CD4-positive, alpha-beta T cell (primary cell): Measurements from ENCODE around the gene NRF1. TPM values are rescaled to one million over a fixed set of nuclear protein-coding genes. Genes with fewer than 3 reads are reported as not detected.

Experiments used
- ATAC-seq: fragments of 200-7000 bp; cut with Tn5 transposase; one replicate; pipeline ENCODE4 v1.10.0; 2022; ENCODE audit warnings: mild to moderate bottlenecking; ENCODE audit not compliant: poor library complexity
- CTCF ChIA-PET: fragments of 350-600 bp; sonication (Branson Sonifier 250); formaldehyde crosslinking; loops from one replicate; lab custom pipeline; 2021; ENCODE audit warnings: antibody characterized with exemption, inconsistent platforms; lab: Charles Lee
- POLR2A ChIA-PET: fragments of 350-600 bp; sonication (Branson Sonifier 250); formaldehyde crosslinking; loops from one replicate; lab custom pipeline; 2021; ENCODE audit warnings: antibody characterized with exemption, inconsistent platforms; lab: Charles Lee
- DNase-seq, 14 experiments: peaks; one replicate each; pipeline ENCODE4 v3.0.0-alpha.2; 2013 to 2020; ENCODE audit warnings: mixed read lengths in 2 of 14
- H3K27ac ChIP-seq, 2 donors: one replicate each; pipeline versions ENCODE4 v1.5.1 to v1.7.0; 2013; ENCODE audit warnings: low read length in 2 of 2, low read depth in 1 of 2, mild to moderate bottlenecking in 1 of 2
- H3K27me3 ChIP-seq, 2 experiments: 1 replicate in 1 of 2; 2 replicates in 1 of 2; pipeline versions ENCODE4 v1.6.1 to v1.7.0; 2013; ENCODE audit warnings: low read length in 2 of 2, control low read depth in 1 of 2, mild to moderate bottlenecking in 1 of 2, moderate library complexity in 1 of 2; ENCODE audit not compliant: insufficient read depth in 2 of 2, control insufficient read depth in 1 of 2
- H3K36me3 ChIP-seq: one replicate; pipeline ENCODE4 v1.6.1; 2013; ENCODE audit warnings: low read length, control low read depth; ENCODE audit not compliant: insufficient read depth
- H3K4me1 ChIP-seq: one replicate; pipeline ENCODE4 v1.6.1; 2013; ENCODE audit warnings: low read length, control low read depth; ENCODE audit not compliant: insufficient read depth
- H3K4me3 ChIP-seq: one replicate; pipeline ENCODE4 v1.5.1; 2013; ENCODE audit warnings: mild to moderate bottlenecking, low read length, moderate library complexity
- H3K9me3 ChIP-seq, 2 experiments: 1 replicate in 1 of 2; 2 replicates in 1 of 2; pipeline versions ENCODE4 v1.6.1 to v1.7.0; 2013; ENCODE audit warnings: low read length in 2 of 2, mild to moderate bottlenecking in 2 of 2, control low read depth in 1 of 2, moderate library complexity in 1 of 2; ENCODE audit not compliant: control insufficient read depth in 1 of 2, insufficient read depth in 1 of 2
- H3K27ac Mint-ChIP-seq: one replicate; pipeline ENCODE4 v1.8.0; 2020; ENCODE audit warnings: mixed read lengths
- H3K27me3 Mint-ChIP-seq: one replicate; pipeline ENCODE4 v1.8.0; 2021; ENCODE audit warnings: mixed read lengths
- H3K36me3 Mint-ChIP-seq: one replicate; pipeline ENCODE4 v1.8.0; 2021; ENCODE audit warnings: low read depth, mixed read lengths
- H3K4me1 Mint-ChIP-seq: one replicate; pipeline ENCODE4 v1.8.0; 2021; ENCODE audit warnings: low read depth, mixed read lengths
- H3K4me3 Mint-ChIP-seq: one replicate; pipeline ENCODE4 v1.8.0; 2020; ENCODE audit warnings: mild to moderate bottlenecking, mixed read lengths
- H3K9me3 Mint-ChIP-seq: one replicate; pipeline ENCODE4 v1.8.0; 2020; ENCODE audit warnings: mixed read lengths
- intact Hi-C, 2 experiments: fragments of 100-400 bp; cut with DNase I in 1 of 2; cut with micrococcal nuclease in 1 of 2; formaldehyde crosslinking; loops; one replicate each; pipeline versions ENCODE4 v1.15.1 to v1.9.0; 2023 to 2025; cut with DNase I, micrococcal nuclease
- total RNA-seq, 174 experiments: library from RNA in 2 of 174; stranded (reverse) in 2 of 174; gene quantifications; one replicate each; pipeline ENCODE4 v1.2.3 and lab custom pipeline; 2021 to 2026
- TF ChIP-seq, protein P1 (sequence below): fragments of 200-600 bp; IDR thresholded peaks from one replicate; pipeline ENCODE4 v1.8.0; 2022; ENCODE audit warnings: antibody characterized with exemption, mild to moderate bottlenecking

The NRF1 gene
- total RNA-seq, 2 experiments from 2014 or later, result 35.4 to 36.1 TPM

- no peaks in the 10 kb centered on the region for H3K9me3 Mint-ChIP-seq
- CTCF ChIA-PET, result no interaction called here
- intact Hi-C loops, result no loop called here
- Histone ChIP-seq H3K27ac (no peak overlapping the region), H3K9me3 (no peaks in the 10 kb centered on the region), H3K36me3 (peaks cover 76% of the 10 kb centered on the region), H3K4me3 (no peak overlapping the region), H3K4me1 (no peaks in the 10 kb centered on the region), H3K27me3 (no peaks in the 10 kb centered on the region)
- TF ChIP-seq, protein P1, sequence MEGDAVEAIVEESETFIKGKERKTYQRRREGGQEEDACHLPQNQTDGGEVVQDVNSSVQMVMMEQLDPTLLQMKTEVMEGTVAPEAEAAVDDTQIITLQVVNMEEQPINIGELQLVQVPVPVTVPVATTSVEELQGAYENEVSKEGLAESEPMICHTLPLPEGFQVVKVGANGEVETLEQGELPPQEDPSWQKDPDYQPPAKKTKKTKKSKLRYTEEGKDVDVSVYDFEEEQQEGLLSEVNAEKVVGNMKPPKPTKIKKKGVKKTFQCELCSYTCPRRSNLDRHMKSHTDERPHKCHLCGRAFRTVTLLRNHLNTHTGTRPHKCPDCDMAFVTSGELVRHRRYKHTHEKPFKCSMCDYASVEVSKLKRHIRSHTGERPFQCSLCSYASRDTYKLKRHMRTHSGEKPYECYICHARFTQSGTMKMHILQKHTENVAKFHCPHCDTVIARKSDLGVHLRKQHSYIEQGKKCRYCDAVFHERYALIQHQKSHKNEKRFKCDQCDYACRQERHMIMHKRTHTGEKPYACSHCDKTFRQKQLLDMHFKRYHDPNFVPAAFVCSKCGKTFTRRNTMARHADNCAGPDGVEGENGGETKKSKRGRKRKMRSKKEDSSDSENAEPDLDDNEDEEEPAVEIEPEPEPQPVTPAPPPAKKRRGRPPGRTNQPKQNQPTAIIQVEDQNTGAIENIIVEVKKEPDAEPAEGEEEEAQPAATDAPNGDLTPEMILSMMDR, result no peak
- H3K27me3 Mint-ChIP-seq, result no peaks in the 10 kb centered on the region
- DNase-seq (no peak), ATAC-seq (no peak)
- POLR2A ChIA-PET, result no interaction called here
- no peak overlapping the region for H3K4me3 Mint-ChIP-seq
- no peaks in the 10 kb centered on the region for H3K4me1 Mint-ChIP-seq
- peaks cover 70% of the 10 kb centered on the region for H3K36me3 Mint-ChIP-seq
- no peak overlapping the region for H3K27ac Mint-ChIP-seq
Measured at GRCh38 chr7:129742256-129742655, 130.7 kb downstream of the NRF1 start.

- POLR2A ChIA-PET, result no interaction called here
- H3K36me3 Mint-ChIP-seq, result peaks cover 67% of the 10 kb centered on the region
Measured at GRCh38 chr7:129746857-129747529, 135.5 kb downstream of the NRF1 start.

GRCh38 chr7:129748356-129749109 is 137.0 kb downstream of the NRF1 start:
- H3K36me3 Mint-ChIP-seq, result peaks cover 63% of the 10 kb centered on the region
- DNase-seq (no peak), ATAC-seq (no peak)
- ChIA-PET CTCF (no interaction called here), POLR2A (no interaction called here)
- no peak overlapping the region for H3K27ac Mint-ChIP-seq
- H3K4me1 Mint-ChIP-seq, result no peaks in the 10 kb centered on the region
- peaks cover 70% of the 10 kb centered on the region for H3K36me3 ChIP-seq
- no peak overlapping the region for H3K27ac ChIP-seq
- H3K9me3 Mint-ChIP-seq, result no peaks in the 10 kb centered on the region
- TF ChIP-seq, protein P1, result no peak
- no peaks in the 10 kb centered on the region for H3K27me3 ChIP-seq
- no peaks in the 10 kb centered on the region for H3K4me1 ChIP-seq
- no peak overlapping the region for H3K4me3 Mint-ChIP-seq
- no peaks in the 10 kb centered on the region for H3K27me3 Mint-ChIP-seq
- intact Hi-C loops, result no loop called here
- H3K4me3 ChIP-seq, result no peak overlapping the region
- H3K9me3 ChIP-seq, result no peaks in the 10 kb centered on the region

More at GRCh38 chr7:129746857-129747529, 135.5 kb downstream of the NRF1 start:
- Histone ChIP-seq H3K4me1 (no peaks in the 10 kb centered on the region), H3K9me3 (no peaks in the 10 kb centered on the region), H3K27me3 (no peaks in the 10 kb centered on the region), H3K36me3 (peaks cover 73% of the 10 kb centered on the region), H3K27ac (no peak overlapping the region), H3K4me3 (no peak overlapping the region)
- Mint-ChIP-seq H3K27ac (no peak overlapping the region), H3K4me1 (no peaks in the 10 kb centered on the region), H3K4me3 (no peak overlapping the region), H3K9me3 (no peaks in the 10 kb centered on the region), H3K27me3 (no peaks in the 10 kb centered on the region)
- intact Hi-C loops, result no loop called here
- no peak for DNase-seq
- CTCF ChIA-PET, result no interaction called here
- TF ChIP-seq, protein P1, result no peak
- ATAC-seq, result no peak
